ENCODE data around the gene QRICH2.
"Not testable (repeated sequence)": the region's sequence is repeated elsewhere in the genome, so short reads cannot be mapped to it uniquely, and the experiment has no call there.

QRICH2 gene

GRCh38 chr17:76350463-76350862, 42.4 kb upstream of the QRICH2 start:
- Histone ChIP-seq H3K4me2 (ENCODE audit: low read length) (no peak overlapping the region), H3K9me3 (ENCODE audit: low read length) (no peaks in the 10 kb centered on the region), H3K9me2 (ENCODE audit: low read depth, low read length) (no peaks in the 10 kb centered on the region), H2AFZ (ENCODE audit: low read length) (no peak overlapping the region), H4K20me1 (ENCODE audit: insufficient read depth, low read length) (no peaks in the 10 kb centered on the region), H3K4me3 (ENCODE audit: low read depth, low read length, poor library complexity, severe bottlenecking) (no peak overlapping the region), H3K79me2 (ENCODE audit: insufficient read depth, low read length) (peaks cover 18% of the 10 kb centered on the region), H3K4me1 (ENCODE audit: insufficient read depth, low read length, severe bottlenecking) (peaks cover 25% of the 10 kb centered on the region), H3K27me3 (ENCODE audit: insufficient read depth, low read length) (no peaks in the 10 kb centered on the region), H3K9ac (ENCODE audit: low read length) (no peak overlapping the region), H3K27ac (ENCODE audit: low read depth, low read length, poor library complexity, severe bottlenecking) (no peak overlapping the region), H3K36me3 (ENCODE audit: insufficient read depth, low read length) (peaks cover 25% of the 10 kb centered on the region; the same call in 1 of the 2 replicates), H3F3A (ENCODE audit: insufficient read depth, low read length) (no peaks in the 10 kb centered on the region)
- TF ChIP-seq EZH2 (IDR thresholded peaks at IDR 0.05; ENCODE audit: borderline replicate concordance, low read length) (no peak), CTCF (IDR thresholded peaks at IDR 0.05; ENCODE audit: low read length) (no peak)

- not testable (repeated sequence) for H3K4me1 ChIP-seq (ENCODE audit: insufficient read depth, low read length, severe bottlenecking); H3K4me3 ChIP-seq (ENCODE audit: low read depth, low read length, poor library complexity, severe bottlenecking); H3K9ac ChIP-seq (ENCODE audit: low read length); H3K4me2 ChIP-seq (ENCODE audit: low read length); H3K27ac ChIP-seq (ENCODE audit: low read depth, low read length, poor library complexity, severe bottlenecking); H3K9me3 ChIP-seq (ENCODE audit: low read length); H4K20me1 ChIP-seq (ENCODE audit: insufficient read depth, low read length); H2AFZ ChIP-seq (ENCODE audit: low read length); H3K79me2 ChIP-seq (ENCODE audit: insufficient read depth, low read length); H3K27me3 ChIP-seq (ENCODE audit: insufficient read depth, low read length); H3F3A ChIP-seq (ENCODE audit: insufficient read depth, low read length); H3K9me2 ChIP-seq (ENCODE audit: low read depth, low read length)
- peaks cover 47% of the 10 kb centered on the region for H3K36me3 ChIP-seq (ENCODE audit: insufficient read depth, low read length)
These were observed 38.9 kb upstream of the QRICH2 start for GRCh38 chr17:76346936-76347335.

GRCh38 chr17:76345377-76345974, 37.4 kb upstream of the QRICH2 start:
- TF ChIP-seq CTCF (IDR thresholded peaks at IDR 0.05; ENCODE audit: low read length): no peak
- no peak for TF ChIP-seq EZH2 (IDR thresholded peaks at IDR 0.05; ENCODE audit: borderline replicate concordance, low read length)
- Histone ChIP-seq H4K20me1 (ENCODE audit: insufficient read depth, low read length) (no peaks in the 10 kb centered on the region), H3K4me1 (ENCODE audit: insufficient read depth, low read length, severe bottlenecking) (no peaks in the 10 kb centered on the region), H3K27me3 (ENCODE audit: insufficient read depth, low read length) (no peaks in the 10 kb centered on the region), H3K9me3 (ENCODE audit: low read length) (no peaks in the 10 kb centered on the region), H3K4me2 (ENCODE audit: low read length) (no peak overlapping the region), H3K27ac (ENCODE audit: low read depth, low read length, poor library complexity, severe bottlenecking) (no peak overlapping the region), H3K36me3 (ENCODE audit: insufficient read depth, low read length) (peaks cover 56% of the 10 kb centered on the region), H3K9ac (ENCODE audit: low read length) (no peak overlapping the region), H3K9me2 (ENCODE audit: low read depth, low read length) (no peaks in the 10 kb centered on the region), H3K4me3 (ENCODE audit: low read depth, low read length, poor library complexity, severe bottlenecking) (no peak overlapping the region), H3K79me2 (ENCODE audit: insufficient read depth, low read length) (no peaks in the 10 kb centered on the region), H3F3A (ENCODE audit: insufficient read depth, low read length) (no peaks in the 10 kb centered on the region), H2AFZ (ENCODE audit: low read length) (no peak overlapping the region)

GRCh38 chr17:76343106-76343505, 35.0 kb upstream of the QRICH2 start:
- H3K36me3 ChIP-seq (ENCODE audit: insufficient read depth, low read length): peaks cover 57% of the 10 kb centered on the region

More at GRCh38 chr17:76343106-76343505, 35.0 kb upstream of the QRICH2 start:
- H2AFZ ChIP-seq (ENCODE audit: low read length): no peak overlapping the region
- H3K4me3 ChIP-seq (ENCODE audit: low read depth, low read length, poor library complexity, severe bottlenecking): no peak overlapping the region
- H3K27ac ChIP-seq (ENCODE audit: low read depth, low read length, poor library complexity, severe bottlenecking): no peak overlapping the region
- no peaks in the 10 kb centered on the region for H3K4me1 ChIP-seq (ENCODE audit: insufficient read depth, low read length, severe bottlenecking)
- no peak overlapping the region for H3K4me2 ChIP-seq (ENCODE audit: low read length)
- TF ChIP-seq EZH2 (IDR thresholded peaks at IDR 0.05; ENCODE audit: borderline replicate concordance, low read length) (no peak), CTCF (IDR thresholded peaks at IDR 0.05; ENCODE audit: low read length) (no peak)
- no peaks in the 10 kb centered on the region for H4K20me1 ChIP-seq (ENCODE audit: insufficient read depth, low read length)
- no peaks in the 10 kb centered on the region for H3K9me3 ChIP-seq (ENCODE audit: low read length)
- H3F3A ChIP-seq (ENCODE audit: insufficient read depth, low read length): no peaks in the 10 kb centered on the region
- H3K27me3 ChIP-seq (ENCODE audit: insufficient read depth, low read length): no peaks in the 10 kb centered on the region
- H3K9ac ChIP-seq (ENCODE audit: low read length): no peak overlapping the region
- H3K9me2 ChIP-seq (ENCODE audit: low read depth, low read length): no peaks in the 10 kb centered on the region
- no peaks in the 10 kb centered on the region for H3K79me2 ChIP-seq (ENCODE audit: insufficient read depth, low read length)

All from OCI-LY1 (cell line).